HG03064 (cell line): ENCODE measurements around the gene OR2B3.
"Not testable (repeated sequence)": the region's sequence is repeated elsewhere in the genome, so short reads cannot be mapped to it uniquely, and the experiment has no call there.

Experiments used
- ATAC-seq: cut with Tn5 transposase; IDR thresholded peaks from one replicate; pipeline ENCODE4 v1.9.1; 2021; ENCODE audit warnings: low read depth; ENCODE audit not compliant: unreplicated experiment

The OR2B3 gene, protein sequence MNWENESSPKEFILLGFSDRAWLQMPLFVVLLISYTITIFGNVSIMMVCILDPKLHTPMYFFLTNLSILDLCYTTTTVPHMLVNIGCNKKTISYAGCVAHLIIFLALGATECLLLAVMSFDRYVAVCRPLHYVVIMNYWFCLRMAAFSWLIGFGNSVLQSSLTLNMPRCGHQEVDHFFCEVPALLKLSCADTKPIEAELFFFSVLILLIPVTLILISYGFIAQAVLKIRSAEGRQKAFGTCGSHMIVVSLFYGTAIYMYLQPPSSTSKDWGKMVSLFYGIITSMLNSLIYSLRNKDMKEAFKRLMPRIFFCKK

GRCh38 chr6:29087213-29087612 is at the start of gene OR2B3:
Gene OR2B3, minus strand, starts transcription at chr6:29087313. Its CDS starts 65 bp downstream, at chr6:29087248.
- no peak for ATAC-seq

- no peak for ATAC-seq
These were observed 44.6 kb upstream of the OR2B3 start for GRCh38 chr6:29131691-29132090.

- ATAC-seq, result no peak
These were observed 43.5 kb upstream of the OR2B3 start for GRCh38 chr6:29130644-29131043.

DNA sequence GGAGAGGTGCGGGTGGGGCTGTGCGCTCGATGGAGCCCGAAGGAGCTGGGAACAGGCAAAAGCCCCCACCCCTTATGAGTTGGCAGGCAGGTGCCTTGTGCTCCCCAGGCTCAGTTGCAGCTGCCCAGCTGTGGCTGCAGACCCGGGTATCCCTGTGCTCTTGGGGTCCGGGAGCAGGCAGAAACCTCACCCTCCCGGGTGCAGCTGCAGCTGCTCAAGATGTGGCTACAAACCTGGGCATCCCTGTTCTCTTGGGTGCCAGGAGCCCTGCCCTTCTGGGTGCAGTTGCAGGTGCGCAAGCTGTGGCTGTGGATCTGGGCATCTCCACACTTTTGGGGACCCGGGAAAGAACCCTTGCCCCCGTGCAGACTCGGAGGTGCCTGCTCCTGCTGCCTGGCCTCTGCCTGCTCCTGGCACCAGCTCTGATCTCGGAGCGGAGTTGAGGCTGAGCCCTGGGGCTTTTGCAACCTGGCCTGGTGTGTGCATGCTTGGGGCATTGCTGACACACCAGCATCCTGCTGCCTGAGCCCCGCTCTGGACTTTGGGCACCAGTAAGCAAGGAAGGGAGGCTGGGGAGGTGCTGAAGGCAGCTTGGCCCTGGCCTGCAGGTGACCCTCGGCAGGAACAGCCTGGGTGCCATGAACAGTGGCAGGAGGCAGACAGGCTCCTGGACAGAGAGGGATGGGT is 42.4 kb upstream of the OR2B3 start:
- no peak for ATAC-seq

GRCh38 chr6:29114964-29115363 is 27.9 kb upstream of the OR2B3 start:
- ATAC-seq, result not testable (repeated sequence)

GRCh38 chr6:29112135-29112534 is 25.0 kb upstream of the OR2B3 start:
- no peak for ATAC-seq

GRCh38 chr6:29107758-29108157 is 20.6 kb upstream of the OR2B3 start, which contains the start of gene OR2J3:
Gene OR2J3, plus strand, starts transcription at chr6:29108058. Its CDS starts 3,833 bp downstream, at chr6:29111891.
- no peak for ATAC-seq

DNA sequence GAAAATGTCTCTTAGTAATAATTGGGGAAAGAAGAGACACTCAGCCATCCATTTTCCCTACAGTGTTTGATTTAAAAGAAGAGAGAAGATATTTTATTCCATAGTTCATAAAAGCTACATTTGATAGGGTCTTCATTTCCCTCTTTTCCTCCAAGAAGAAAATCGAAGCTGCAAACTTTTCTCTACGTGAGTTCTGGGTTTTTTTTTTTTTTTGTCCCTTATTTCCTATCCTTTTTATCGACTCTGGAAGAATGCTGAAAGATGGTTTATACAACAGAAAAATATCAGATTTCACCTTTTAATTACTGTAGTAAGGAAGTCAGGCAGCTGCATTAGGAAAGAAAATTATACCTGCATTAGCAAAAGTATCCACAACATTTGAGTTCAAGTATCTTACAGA is 12.1 kb upstream of the OR2B3 start, which contains the start of gene OR2J1:
Gene OR2J1, plus strand, starts transcription at position 301 of the 400 bp plus-strand sequence. CDS start 1,453 bp downstream, outside the sequence.
- ATAC-seq, result no peak

GRCh38 chr6:29097803-29098202 is 10.7 kb upstream of the OR2B3 start:
- no peak for ATAC-seq

- no peak for ATAC-seq
These were observed 5.8 kb upstream of the OR2B3 start for GRCh38 chr6:29092957-29093356.

DNA sequence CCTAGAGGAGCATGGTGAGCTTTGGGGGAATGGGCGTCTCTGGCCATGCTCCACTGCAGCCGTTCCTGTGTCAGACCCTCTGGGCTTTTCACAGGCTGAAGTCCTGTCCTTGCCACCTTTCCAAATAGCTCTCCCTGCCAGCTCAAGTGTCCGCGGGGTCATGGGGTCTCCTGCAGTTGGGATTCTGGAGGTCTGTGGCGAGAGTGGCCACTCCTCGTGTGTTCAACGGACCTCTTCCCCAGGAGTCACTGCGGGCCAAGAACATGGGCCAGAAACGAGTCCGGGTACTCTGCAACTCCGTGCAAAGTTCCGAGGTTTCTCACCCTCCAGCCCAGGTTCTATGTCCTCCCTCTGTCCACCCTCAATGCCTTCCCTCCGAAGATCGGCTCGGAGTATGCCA is 4.7 kb downstream of the OR2B3 start:
- ATAC-seq, result no peak

DNA sequence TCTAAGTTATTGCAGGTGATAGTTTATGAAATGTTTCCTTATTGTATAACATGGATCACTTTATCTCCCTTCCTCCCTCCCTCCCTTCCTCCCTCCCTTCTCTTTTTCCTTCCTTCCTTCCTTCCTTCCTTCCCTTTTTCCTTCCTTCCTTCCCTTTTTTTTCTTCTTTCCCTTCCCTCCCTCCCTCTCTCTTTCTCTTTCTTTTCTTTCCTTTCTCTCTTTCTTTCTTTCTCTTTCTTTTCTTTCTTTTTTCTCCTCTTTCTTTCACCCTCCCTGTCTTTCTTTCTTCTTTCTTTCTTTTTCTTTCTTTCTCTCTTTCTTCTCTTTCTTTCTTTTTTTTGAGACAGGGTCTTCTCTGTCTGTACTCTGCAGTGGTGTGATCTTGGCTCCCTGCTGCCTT is 5.8 kb downstream of the OR2B3 start:
- no peak for ATAC-seq

DNA sequence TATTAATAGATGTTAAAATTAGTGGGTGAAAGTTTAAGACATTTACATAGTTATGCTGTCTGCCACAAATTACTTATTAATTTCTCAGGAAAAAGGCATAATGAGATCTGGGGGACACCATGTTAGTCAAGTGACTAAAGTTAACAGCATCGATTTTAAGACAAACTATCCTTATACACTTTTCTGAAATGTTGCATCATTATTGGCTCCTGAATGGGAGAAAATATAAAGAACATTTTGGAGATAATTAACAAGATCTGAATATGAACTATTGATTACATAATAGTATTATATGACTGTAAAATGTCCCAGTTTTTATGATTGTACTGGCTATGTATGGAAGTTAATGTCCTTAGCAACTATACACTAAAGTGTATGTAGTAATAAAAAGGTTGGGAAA is 7.9 kb downstream of the OR2B3 start:
- no peak for ATAC-seq

DNA sequence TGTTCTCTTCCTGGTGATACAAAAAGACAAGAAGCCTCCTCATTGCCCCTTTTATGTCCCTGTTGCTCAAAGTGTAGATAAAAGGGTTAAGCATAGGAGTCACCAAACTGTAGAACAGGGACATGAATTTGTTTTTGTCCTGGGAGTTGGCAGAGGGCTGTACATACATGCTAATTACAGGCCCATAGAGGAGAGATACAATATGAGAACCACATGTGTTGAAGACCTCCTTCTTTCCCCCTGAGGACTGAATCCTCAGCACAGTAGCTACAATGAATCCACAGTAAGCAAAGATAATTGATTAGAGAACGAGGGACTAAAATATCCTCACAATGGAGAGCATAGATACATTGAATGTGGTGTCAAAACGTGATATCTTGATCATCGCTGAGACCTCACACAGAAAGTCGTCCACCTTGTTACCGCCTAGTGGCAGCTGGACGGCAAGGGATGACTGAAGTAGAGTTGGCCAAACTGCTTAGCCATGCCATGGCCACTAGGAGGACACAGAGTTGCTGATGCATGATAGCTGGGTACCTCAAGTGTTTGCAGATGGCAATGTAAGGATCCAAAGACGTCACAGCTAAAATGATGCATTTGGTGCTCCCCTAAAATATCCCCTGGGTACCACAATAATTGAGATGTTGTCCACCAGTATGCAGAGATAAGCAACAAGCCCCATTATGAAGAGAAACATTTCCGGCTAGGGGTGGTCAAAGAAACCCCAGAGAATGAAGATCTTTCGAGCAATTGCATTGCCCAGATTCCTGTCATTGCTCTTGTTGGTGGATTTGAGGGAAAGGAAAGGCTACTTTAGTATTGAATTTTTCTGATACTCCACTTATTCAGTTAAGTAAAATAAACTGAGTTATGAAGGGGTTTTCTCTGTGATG is 15.0 kb downstream of the OR2B3 start:
- no peak for ATAC-seq

- ATAC-seq, result no peak
These were observed 35.4 kb downstream of the OR2B3 start for GRCh38 chr6:29051680-29052079.

DNA sequence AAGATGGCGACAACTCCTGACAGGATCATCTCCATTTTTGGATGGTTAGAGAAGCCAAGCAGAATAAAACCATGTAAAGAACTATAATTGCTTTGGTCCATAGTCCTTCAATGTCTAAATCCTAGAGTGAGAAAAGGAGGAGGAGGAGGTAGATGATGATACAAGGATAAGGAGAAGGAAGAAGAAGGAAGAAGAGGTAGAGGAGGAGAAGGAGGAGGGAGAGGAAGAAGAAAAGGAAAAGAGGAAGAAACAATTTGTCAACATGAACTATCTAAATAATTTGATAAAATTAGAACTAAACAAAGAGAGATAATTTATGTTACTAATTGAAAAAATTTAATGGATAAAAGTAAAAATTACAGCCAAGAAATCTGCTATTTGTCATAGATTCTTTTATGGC is 42.0 kb downstream of the OR2B3 start, which contains the start of gene OR2W1:
Gene OR2W1, minus strand, starts transcription at position 101 of the 400 bp plus-strand sequence. Its CDS starts 0 bp downstream, at position 101.
- no peak for ATAC-seq
